AG08396 (cell line): ENCODE results near the gene SIGLEC11.
"Not testable (repeated sequence)": the region's sequence is repeated elsewhere in the genome, so short reads cannot be mapped to it uniquely, and the experiment has no call there.

Experiments used
- DNase-seq: peaks from one replicate; pipeline ENCODE4 v3.0.0; 2012; ENCODE audit warnings: low spot score, mixed read lengths

The SIGLEC11 gene

DNA sequence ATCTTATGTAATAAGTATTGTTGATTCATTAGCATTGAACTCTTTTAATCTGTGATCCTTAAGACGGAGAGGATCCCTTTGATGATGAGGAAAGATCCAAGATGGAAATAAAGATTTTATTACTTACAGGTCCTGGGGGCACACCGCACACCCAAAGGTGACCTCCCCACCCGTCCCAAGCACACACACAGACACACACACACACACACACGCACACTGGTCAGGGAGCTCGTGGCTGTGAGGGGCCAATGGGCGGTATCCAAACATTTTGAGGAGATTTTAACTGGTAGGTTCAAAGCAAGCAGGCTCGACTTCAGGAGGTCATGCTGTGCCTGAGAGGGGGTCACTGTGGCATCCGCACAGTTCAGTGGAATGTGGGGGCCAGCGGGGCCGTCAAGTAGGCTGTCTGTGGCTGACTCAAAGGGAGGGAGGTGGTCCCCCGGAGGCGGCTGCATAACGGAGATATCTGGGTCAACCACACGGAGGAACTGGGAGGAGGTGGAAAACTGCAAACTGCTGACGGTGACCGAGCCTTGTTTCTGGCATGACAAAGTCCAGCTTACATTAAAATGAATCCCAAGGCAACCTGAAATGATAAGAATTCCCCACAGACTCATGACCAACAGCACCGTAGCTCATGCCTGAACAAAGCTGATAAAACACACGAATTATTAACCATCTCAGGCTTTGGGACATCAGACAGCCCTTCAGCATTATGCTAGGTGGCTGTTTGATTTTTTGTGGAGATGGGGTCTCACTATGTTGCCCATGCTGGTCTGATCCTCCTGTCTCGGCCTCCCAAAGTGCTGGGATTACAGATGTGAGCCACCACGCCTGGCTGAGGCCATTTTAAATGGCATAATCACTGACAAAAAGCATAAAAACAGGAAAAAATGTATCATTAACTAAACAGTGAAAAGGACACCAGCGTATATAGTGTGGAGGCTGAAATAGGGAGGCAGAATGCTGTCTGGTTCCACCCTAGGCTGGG, 20.9 kb upstream of the SIGLEC11 start:
- DNase-seq = no peak

DNA sequence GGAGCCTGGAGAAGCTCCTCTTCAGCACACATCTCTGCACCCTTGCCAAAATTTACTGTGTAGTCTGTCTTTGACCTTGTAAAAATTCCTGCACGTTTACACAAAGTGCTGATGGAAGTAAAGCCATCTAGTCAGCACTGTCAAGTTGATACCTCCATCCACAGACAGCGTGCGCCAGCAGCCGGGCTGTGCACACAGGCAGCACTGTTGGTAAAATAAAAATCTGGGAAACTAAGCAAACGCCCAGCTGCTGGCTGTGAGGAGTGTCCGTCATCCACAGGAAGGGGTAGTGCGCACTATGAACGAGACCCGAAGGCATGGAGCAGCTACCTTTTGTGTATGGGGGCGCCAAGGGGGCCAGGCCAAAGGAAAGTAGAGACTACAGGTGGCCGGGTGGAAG, 17.4 kb upstream of the SIGLEC11 start:
- no peak for DNase-seq

DNA sequence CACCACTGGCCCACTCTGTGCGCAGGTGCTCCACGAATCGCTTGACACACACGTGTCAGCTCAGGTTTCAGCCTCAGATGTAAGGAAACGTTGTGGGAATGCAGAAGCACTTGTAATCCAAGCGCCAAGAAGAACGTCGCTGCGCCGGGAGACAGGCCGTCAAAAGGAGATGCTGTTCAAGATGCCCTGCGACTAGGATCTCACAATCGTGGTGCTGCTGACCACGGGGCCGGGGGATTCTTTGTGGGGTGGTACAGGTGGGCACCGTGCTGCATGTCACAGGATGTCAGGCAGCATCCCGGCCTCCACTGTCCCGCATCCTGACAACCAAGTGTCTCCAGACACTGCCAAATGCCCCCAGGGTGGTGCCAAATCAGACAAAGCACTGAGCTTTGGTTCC, 16.9 kb upstream of the SIGLEC11 start:
- no peak for DNase-seq

DNA sequence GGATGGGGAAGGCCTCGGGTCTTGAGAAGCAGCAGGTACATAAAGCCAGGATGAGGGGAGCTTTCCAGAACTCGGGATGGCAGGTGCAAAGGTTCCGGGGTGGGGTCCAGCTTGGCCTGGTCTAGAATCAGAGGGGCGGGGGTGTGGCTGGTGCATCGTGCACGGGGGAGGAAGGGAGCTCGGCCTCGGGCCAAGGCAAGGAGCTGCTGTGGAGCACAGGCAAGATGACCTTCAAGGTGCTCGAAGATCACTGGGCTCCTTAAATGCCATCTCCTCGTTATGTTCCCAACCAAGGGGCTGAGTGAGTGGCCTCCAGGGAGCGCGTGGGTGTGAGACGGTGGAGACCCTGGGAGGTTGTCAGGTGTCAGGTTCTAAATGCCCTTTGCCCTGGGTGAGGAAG, 16.1 kb upstream of the SIGLEC11 start:
- no peak for DNase-seq

DNA sequence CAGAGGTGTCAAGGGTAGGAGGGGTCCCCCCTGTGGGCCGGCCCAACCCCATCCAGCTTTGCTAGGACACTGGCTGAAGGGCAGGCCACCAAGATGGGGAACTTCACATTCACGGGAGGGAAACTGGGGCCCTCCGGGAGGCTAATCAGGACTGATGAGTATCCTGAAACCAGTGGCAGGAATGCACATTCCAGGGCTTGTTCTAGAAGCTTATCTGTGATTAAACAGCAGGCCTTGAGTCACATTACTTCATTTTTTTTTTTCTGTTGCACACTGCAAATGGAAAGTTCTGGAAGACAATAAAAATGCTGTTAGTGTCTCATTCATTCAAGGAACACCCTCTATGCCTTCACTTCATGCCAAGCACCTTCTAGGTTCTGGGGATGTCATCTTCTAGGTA, 15.5 kb upstream of the SIGLEC11 start:
- peak; percentile 33 for DNase-seq

DNA sequence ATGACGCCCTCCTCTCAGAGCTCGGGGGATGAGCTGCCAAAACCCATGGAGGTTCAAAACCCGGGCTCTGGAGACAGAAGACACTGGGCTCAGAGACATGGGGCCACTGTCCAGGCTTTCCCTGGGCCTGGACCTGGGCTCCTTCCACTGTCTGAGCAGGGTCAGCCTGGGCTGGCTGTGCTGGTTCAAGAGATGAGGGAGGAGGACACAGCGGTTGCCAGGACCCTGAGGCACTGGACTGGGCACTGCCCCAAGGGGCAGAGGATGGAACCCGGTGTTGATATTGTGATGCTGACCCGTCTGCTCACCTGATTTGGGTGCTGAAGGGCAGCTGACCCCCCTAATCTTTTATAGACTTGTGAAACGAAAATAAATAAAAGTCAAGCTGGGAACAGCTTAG, 14.1 kb upstream of the SIGLEC11 start:
- no peak for DNase-seq

DNA sequence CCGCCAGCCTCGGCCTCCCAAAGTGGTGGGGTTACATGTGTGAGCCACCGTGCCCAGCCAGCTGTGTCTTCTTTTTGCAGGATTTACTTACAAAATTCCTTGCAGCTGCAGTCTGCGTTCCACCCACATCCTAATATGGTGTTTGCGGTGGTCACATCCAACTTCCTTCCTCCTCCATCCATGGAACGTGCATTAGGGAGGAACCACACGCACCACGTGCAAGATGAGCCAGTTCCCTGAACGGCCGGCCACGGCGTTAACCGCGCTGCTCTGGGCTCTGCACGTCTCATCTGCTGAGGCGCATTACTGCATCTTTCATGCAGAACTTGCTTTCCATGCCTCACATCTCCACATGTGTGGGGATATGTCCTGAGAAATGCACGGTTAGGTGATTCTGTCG, 13.0 kb upstream of the SIGLEC11 start:
- no peak for DNase-seq

DNA sequence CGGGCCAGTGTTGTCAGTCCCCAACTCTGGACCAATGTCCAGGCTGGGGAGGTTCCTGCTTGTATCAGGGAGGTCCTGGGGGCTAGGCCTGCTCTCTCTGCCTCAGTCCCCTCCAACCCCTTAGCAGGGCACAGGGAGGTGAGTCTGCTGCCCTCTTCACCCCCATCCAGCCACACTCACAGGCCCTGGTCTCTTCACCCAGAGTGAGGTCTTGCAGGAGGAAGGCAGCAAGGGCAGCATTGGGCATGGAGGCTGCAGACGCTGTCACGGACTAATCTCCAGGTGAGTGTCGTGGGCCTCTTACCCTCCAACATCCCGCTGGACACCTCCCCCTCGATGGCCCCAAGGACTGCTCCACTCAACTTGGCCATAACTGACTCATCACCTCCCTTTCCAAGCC, 11.9 kb upstream of the SIGLEC11 start:
- no peak for DNase-seq

DNA sequence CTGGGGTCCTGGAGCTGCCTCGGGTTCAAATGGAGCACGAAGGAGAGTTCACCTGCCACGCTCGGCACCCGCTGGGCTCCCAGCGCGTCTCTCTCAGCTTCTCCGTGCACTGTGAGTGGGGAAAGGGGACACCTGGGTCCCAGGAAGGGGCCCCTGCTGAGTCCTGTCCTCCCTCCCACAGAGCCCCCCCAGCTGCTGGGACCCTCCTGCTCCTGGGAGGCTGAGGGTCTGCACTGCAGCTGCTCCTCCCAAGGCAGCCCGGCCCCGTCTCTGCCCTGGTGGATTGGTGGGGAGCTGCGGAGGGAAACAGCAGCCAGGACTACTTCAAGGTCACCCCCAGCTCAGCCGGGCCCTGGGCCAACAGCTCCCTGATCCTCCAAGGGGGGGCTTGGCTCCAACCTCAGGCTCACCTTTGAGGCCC, 11.0 kb upstream of the SIGLEC11 start:
- no peak for DNase-seq

DNA sequence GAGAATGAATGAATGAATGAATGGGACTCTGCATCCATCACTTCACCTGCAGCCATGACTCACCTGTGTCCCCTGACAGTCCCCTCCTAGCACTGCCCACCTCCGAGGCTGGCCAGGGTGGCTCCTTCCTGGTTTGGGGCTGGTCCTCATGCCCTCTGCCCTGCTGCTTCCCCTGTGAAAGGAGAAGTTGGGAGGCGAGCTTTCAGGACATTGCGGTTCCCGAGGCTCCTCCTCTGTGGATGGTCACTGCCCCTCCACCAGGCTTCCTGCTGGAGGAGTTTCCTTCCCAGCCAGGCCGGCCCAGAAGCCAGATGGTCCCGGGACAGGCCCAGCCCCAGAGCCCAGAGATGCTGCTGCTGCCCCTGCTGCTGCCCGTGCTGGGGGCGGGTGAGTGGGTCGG, 8.4 kb upstream of the SIGLEC11 start:
- not testable (repeated sequence) for DNase-seq

DNA sequence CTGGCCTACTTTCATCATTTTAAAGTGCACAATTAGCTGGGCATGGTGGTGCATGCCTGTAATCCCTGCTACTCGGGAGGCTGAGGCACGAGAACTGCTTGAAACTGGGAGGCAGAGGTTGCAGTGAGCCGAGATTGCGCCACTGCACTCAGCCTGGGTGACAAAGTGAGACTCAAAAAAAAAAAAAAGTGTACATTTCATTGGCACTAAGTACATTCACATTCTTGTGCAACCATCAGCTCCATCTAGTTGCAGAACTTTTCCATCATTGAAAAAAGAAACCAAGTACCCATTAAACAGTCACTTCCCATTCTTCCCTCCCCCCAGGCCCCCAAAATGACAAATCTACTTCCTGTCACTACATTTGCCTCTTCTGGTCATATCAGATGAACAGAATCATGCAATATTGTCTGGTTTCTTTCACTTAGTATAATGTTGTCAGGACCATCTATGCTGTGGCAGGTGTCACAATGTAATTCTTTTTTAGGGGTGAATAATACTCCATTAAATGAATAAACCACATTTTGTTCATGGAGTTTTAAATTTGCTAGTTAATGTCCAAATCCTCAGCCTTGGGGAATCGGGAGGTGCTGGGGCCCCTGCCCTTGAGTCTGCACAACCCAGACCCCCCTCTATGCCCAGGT, 7.4 kb upstream of the SIGLEC11 start:
- DNase-seq = no peak

DNA sequence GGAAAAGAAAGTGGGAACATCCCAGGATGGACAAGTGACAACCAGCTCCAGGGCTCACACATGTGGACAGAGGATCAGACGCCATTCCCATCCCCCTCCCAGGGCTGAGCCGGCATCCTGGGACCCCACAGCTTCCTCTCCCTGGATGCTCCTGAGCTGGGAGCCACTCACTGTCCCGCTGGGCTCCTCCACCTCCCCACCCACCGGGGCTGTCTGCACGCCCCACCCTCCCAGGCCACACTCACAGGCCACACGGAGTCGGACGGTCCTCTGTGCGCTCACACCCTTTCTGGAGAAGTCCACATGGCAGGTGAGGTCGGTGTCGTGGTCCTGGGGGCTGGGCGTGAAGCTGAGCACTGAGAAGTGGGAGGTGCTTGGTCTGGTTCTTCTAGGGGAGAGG, 1.1 kb downstream of the SIGLEC11 start:
- not testable (repeated sequence) for DNase-seq

DNA sequence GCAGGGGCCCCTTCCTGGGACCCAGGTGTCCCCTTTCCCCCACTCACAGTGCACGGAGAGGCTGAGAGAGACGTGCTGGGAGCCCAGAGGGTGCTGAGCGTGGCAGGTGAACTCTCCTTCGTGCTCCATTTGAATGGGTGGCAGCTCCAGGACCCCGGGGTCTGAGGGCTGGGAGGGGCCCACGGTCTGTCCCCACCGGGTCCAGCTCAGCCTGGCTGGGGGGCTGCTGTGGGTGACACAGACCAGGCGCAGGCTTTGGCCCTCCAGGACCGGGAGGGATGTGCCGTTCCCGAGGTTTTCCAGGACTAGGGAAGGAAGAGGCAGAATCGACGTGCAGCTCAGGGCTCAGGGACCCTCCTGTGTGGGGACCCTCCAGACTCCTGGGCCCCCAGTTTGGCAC, 2.4 kb downstream of the SIGLEC11 start:
- DNase-seq = not testable (repeated sequence)

DNA sequence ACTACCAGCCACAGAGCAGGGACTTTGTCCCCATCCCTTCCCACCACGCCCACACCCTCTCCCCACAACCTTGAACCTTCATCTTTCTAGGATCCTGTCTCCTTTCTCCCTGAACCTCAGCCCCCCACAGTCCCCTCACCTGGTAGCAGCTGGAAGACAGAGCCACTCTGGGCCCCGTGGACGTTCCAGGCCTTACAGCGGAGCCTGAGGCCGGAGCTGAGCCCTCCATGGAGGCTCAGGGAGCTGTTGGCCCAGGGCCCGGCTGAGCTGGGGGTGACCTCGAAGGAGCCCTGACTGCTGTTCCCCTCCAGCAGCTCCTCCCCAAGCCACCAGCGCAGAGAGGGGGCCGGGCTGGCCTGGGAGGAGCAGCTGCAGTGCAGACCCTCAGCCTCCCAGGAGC, 2.8 kb downstream of the SIGLEC11 start:
- not testable (repeated sequence) for DNase-seq

DNA sequence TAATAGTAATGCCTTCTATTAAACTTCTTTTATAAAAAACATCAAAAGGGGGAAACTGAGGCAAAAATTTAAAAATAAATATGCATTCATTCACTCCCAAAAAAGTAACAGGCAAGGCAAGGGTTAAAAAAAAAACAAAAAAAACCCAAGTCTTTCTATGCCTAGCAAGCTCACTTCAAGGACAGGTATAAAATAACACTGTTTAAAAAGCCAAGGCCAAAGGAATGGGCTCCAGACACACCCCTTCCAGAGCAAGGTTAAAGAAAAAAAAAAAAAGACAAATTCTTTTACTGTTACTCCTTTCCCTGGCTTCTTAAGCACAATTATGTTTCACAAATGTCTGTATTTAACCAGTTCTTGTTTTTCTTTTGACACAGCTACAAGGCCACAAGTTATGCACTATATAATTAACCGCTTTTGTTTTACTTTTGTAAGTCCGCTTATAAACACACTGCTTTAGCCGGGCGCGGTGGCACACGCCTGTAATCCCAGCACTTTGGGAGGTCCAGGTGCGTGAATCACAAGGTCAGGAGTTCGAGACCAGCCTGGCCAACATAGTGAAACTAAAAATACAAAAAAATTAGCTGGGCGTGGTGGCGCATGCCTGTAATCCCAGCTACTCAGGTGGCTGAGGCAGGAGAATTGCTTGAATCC, 3.6 kb downstream of the SIGLEC11 start:
- DNase-seq = no peak

DNA sequence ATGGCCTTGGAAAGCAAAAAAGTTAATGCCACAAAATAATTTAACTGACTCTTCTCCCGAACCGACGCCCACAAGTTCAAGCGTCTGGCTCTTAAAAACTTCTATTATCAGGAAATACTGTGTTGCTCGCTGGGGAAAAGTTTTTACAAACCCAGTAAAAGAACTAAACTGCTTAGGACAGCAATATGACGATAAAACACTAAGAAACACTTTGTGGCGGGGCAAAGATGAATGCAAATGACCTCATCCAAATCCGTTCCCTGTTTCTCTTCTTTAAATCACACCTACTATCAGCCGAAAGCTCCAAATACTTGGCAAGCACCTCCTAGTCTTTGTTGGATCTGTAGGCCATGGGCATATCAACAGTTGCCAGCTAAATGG, 4.9 kb downstream of the SIGLEC11 start:
- no peak for DNase-seq

DNA sequence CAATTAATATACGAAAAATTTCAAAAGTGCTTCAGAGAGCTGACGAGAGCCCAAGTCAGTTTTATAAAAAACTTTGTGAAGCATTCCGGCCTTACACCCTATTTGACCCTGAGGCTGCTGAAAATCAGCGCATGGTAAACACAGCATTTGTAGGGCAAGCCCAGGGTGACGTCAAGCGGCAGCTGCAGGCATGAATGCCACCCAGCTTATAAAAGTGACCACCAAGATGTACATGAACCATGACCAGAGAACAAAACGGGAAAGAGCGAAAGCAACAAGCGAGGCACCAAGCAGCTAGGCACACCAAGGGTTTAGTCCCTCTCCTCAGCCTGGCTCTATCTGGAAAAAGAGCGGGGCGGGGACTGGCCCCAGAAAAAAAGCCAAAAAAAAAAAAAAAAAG, 6.0 kb downstream of the SIGLEC11 start:
- DNase-seq = no peak

DNA sequence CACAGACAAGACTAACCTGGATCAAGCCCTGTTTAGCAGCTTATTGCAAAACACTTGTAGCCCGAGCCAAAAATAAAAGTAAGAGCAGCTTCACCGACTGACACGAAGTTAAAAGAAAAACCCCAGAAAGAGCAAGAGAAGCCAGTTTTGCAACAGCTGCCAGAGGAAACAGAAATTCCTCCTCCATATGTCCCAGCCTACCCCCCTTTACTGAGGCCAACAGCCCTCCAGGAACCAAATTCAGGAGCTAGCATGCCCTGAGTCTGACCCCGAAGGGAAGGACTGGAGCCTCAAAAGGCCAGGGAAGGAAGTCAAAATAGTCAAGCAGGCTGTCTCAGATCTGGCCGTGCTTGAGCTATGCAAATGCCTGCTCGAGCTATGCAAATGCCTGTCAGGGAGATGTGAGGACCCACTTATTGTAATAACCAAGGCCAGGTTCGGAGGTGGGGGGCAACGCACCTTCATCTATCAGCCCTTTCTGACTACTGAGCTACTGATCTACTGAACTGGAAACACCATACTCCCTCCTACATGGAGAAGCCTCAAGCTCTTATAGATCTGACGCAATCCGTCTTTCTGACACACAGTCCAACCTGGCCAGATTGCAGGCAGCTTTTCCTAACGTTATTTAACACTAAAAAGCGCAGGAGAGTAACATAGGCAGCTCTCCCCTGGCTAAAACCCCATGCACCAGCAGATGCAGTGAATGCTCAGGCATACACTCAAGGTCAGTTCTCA, 6.7 kb downstream of the SIGLEC11 start:
- no peak for DNase-seq

DNA sequence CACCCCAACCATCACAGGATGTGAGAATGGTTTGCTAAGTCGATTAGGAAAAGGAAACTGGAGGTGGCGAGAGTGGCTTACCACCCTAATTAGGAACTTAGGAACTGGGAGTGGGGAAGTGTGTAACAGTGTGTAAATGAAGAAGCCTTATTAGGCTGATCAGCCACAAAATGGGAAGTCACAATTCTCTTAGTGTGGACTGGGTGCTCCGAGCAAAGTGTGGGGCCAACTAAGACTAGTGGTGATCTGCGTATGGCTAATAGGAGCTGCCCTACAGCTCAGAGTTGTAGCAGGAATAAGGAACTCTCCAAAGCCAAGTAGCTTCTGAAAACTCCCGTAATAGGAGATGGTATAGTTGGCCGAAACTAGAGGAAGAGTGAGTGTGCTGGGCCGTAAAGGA, 7.6 kb downstream of the SIGLEC11 start:
- DNase-seq = no peak

DNA sequence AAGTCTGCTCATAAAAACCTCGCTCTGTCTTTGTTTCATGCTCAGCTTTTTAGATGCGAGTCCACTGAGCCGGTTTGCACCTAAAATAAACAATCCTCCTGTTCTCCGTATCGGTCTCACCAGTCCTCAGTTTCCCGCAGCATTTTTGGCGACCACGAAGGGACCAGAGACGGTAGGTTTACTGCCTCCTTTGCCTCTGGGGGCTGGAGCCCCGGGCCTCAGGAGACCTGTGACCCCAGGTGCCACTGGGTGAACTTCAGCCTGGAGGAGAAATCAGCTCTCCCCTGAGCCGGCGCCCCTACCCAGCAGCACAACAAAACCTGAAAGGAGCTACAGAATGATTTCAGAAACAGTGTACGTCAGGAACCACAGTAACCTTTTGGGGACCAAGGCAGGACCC, 8.1 kb downstream of the SIGLEC11 start:
- no peak for DNase-seq

DNA sequence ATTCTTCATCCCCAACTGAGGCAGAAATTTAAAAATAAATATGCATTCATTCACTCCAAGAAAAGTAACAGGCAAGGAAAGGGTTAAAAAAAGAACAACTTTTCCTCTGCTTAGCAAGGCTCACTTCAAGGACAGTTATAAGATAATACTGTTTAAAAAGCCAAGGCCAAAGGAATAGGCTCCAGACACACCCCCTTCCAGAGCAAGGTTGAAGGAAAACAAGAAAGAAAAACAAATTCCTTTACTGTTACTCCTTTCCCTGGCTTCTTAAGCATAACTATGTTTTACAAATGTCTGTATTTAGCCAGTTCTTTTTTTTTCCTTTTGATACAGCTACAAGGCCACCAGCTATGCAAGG, 8.5 kb downstream of the SIGLEC11 start:
- DNase-seq = no peak

DNA sequence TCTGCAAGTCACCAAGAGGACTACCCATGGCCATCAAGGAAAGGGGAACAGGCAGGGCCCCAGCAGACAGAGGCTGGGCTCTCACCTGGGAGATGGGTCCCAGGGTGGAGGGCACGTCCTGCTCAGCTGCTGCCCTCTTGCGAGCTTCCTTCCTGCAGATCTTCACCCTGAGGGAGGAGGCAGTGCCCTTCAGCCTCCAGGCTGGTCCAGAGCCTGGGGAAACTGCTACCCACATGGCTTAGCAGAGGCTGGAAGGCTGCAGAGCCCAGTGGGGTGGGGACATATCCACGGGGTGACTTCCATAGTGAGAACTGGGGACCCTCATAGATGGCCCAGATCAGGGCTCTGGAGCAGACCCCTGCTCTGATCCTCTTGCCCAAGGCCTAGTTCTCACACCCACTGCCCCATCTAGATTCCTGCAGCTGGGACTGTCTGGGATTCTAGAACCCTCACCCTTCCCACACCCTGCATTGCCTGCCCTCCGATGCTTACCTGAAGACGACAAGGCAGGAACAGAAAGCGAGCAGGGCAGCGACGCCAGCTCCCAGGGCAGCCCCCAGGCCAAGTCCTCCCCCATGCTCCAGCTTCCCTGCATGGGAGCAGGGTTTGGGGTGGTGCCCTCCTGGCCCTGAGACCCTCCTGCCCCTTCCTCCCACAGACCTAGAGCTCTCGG, 9.0 kb downstream of the SIGLEC11 start:
- no peak for DNase-seq
